CD4-positive, alpha-beta T cell treated with Interleukin-6 at 100 ng/mL for 8 hours (primary cell): Measurements from ENCODE around the gene SLC1A5.

Experiments used
- DNase-seq: peaks from one replicate; pipeline ENCODE4 v3.0.0-alpha.2; 2020; ENCODE audit warnings: mixed read lengths, low spot score

Gene SLC1A5

DNA sequence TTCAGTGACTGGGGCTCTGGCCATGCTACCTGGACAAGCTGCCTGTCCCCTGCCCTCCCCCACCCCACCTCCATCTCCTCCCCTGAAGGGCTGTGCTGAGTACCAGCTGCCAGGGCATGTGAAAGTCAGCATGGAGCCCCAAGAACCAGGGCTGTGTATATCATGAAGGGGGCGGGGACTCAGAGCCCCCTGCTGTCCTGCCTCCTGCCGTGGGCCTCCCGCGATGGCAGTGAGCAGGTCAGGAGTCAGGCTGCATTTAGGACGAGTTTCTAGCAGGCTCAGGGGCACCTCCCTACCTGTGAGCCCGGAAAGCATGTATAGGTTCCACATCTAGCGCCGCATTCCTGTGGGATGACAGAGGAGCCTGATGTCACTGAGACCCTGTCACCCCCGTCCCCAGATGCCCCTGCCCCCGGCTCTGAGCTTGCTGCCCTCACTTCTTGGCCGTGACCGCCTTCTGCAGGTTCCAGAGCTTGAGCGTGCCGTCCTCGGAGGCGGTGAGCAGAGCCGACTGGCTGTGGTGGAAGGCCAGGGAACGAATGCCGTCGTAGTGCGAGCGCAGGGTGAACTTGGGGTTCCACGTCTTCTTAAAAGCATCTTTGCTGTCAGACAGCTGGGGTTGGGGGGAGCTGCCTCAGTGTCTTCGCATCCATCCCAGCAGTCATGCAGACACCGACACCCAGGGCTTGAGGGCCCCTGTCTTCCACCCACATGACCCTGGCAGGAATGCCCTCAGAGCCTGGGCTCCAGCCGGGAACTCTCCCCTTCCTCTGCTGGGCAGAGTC lies 63.2 kb downstream of the SLC1A5 start:
- DNase-seq: no peak
